HepG2 (cell line): ENCODE measurements around the gene GALNT10. TPM values are rescaled to one million over a fixed set of nuclear protein-coding genes. Genes with fewer than 3 reads are reported as not detected.

ENCODE experiments used
- ATAC-seq: fragments of 200-7000 bp; cut with Tn5 transposase; 3 replicates; pipeline ENCODE4 v1.9.1; 2020; ENCODE audit warnings: mild to moderate bottlenecking, moderate library complexity
- BruUV-seq: library from RNA; stranded (reverse); fragments of 400-500 nt; replicated peaks from 2 replicates; lab custom pipeline; 2021; lab: Mats Ljungman, UMichigan
- CTCF ChIA-PET: fragments of 300-600 bp; formaldehyde crosslinking; extraction: SDS; loops from one replicate; lab custom pipeline; 2021; ENCODE audit warnings: low total read pairs, inconsistent platforms, low intra/inter-chr PET ratio; lab: Yijun Ruan, JAX
- POLR2A ChIA-PET: fragments of 350-600 bp; sonication (Branson Sonifier 250); formaldehyde crosslinking; loops from one replicate; lab custom pipeline; 2020; ENCODE audit warnings: antibody characterized with exemption, inconsistent platforms; lab: Yijun Ruan, JAX
- DNase-seq: peaks from one replicate; pipeline ENCODE4 v3.0.0-alpha.2; 2015; ENCODE audit warnings: low spot score
- FAIRE-seq: peaks from 3 replicates; lab custom pipeline; 2011; peaks lifted over from hg19 to GRCh38; lab: Jason Lieb, UNC
- H2AFZ ChIP-seq: one replicate; pipeline ENCODE4 v1.6.1; 2011; ENCODE audit warnings: low read length, inconsistent platforms
- H3K27ac ChIP-seq: fragments of 300-600 bp; 3 replicates; pipeline ENCODE4 v1.8.0; 2011; ENCODE audit warnings: mixed run types, mild to moderate bottlenecking, mixed read lengths, low read length, inconsistent platforms; ENCODE audit not compliant: insufficient read depth; ENCODE audit errors: extremely low read length
- H3K27me3 ChIP-seq, 2 experiments: fragments of 200-600 bp in 1 of 2; 2 replicates in 1 of 2; 3 replicates in 1 of 2; pipeline versions ENCODE4 v1.6.0 to v1.8.0; 2011; ENCODE audit warnings: low read length in 2 of 2, mild to moderate bottlenecking in 2 of 2, moderate library complexity in 2 of 2, inconsistent platforms in 1 of 2; ENCODE audit not compliant: insufficient read depth in 2 of 2, control insufficient read depth in 1 of 2
- H3K36me3 ChIP-seq, 2 experiments: fragments of 200-600 bp in 1 of 2; replicated peaks in 1 of 2; 2 replicates in 1 of 2; 3 replicates in 1 of 2; pipeline versions ENCODE4 v1.5.1 to v1.8.0; 2011; ENCODE audit warnings: low read length in 2 of 2, inconsistent platforms in 1 of 2; ENCODE audit not compliant: insufficient read depth in 2 of 2, control insufficient read depth in 1 of 2
- H3K4me1 ChIP-seq: 2 replicates; pipeline ENCODE4 v1.5.1; 2012; ENCODE audit warnings: low read length, inconsistent platforms; ENCODE audit not compliant: insufficient read depth
- H3K4me2 ChIP-seq: 2 replicates; pipeline ENCODE4 v1.6.0; 2011; ENCODE audit warnings: low read depth, low read length, inconsistent platforms
- H3K4me3 ChIP-seq, 3 experiments: fragments of 200-600 bp in 1 of 3; sonication (generic), shearing (Covaris generic) in 1 of 3; replicated peaks in 1 of 3; 2 replicates each; pipeline ENCODE4 v1.5.1; 2011 to 2016; ENCODE audit warnings: low read length in 3 of 3, inconsistent platforms in 2 of 3, low read depth in 2 of 3, mild to moderate bottlenecking in 2 of 3, control low read depth in 1 of 3, mixed read lengths in 1 of 3; ENCODE audit not compliant: insufficient read depth in 1 of 3
- H3K79me2 ChIP-seq: one replicate; pipeline ENCODE4 v1.6.1; 2011; ENCODE audit warnings: low read length, inconsistent platforms; ENCODE audit not compliant: insufficient read depth
- H3K9ac ChIP-seq: 2 replicates; pipeline ENCODE4 v1.6.0; 2011; ENCODE audit warnings: mild to moderate bottlenecking, low read depth, low read length, inconsistent platforms; ENCODE audit not compliant: insufficient read depth
- H3K9me3 ChIP-seq: 2 replicates; pipeline ENCODE4 v1.5.1; 2012; ENCODE audit warnings: mild to moderate bottlenecking, low read length
- H4K20me1 ChIP-seq: 2 replicates; pipeline ENCODE4 v1.6.0; 2011; ENCODE audit warnings: inconsistent platforms, mild to moderate bottlenecking, low read length, moderate library complexity; ENCODE audit not compliant: insufficient read depth
- CEBPZ ChIP-seq: IDR thresholded peaks from 2 replicates; pipeline ENCODE4 v1.6.1; 2012; ENCODE audit warnings: low read length, improper control_type of control experiment
- HOXA5 ChIP-seq: sonication (generic); formaldehyde crosslinking; IDR thresholded peaks from 2 replicates; pipeline ENCODE4 v1.4.0; 2020; ENCODE audit warnings: missing genetic modification reagents
- HOXD1 ChIP-seq: sonication (generic); formaldehyde crosslinking; IDR thresholded peaks from 2 replicates; pipeline ENCODE4 v1.5.0; 2020; ENCODE audit warnings: missing genetic modification reagents
- KMT2A ChIP-seq: sonication (generic); formaldehyde crosslinking; IDR thresholded peaks from 2 replicates; pipeline ENCODE4 v1.4.0; 2020; ENCODE audit warnings: missing genetic modification reagents
- MBNL3 ChIP-seq: fragments of 250-450 bp; sonication (Bioruptor Pico); conservative IDR thresholded peaks from 2 replicates; pipeline ENCODE4 v1.8.0; 2022; ENCODE audit warnings: mild to moderate bottlenecking, inconsistent platforms
- PLRG1 ChIP-seq: fragments of 450-650 bp; conservative IDR thresholded peaks from 2 replicates; pipeline ENCODE4 v1.6.1; 2016
- ZNF616 ChIP-seq: sonication (generic); formaldehyde crosslinking; IDR thresholded peaks from 2 replicates; pipeline ENCODE4 v1.5.0; 2020; ENCODE audit warnings: low read depth, mild to moderate bottlenecking, missing genetic modification reagents
- ZNF841 ChIP-seq: sonication (generic); formaldehyde crosslinking; IDR thresholded peaks from 2 replicates; pipeline ENCODE4 v1.8.1; 2023; ENCODE audit warnings: missing genetic modification reagents, borderline replicate concordance
- WGBS: methylation state at CpG from one replicate; pipeline ENCODE4 v1.1.6; 2017; ENCODE audit warnings: low lambda C conversion rate; 5-methylcytosine and 5-hydroxymethylcytosine counted together
- in situ Hi-C: cut with HindIII; loops from 2 replicates; pipeline ENCODE4 v1.10.0; 2017; ENCODE audit warnings: low pct_unique_long_range_greater_than_20kb; ENCODE audit not compliant: extremely low pct_ligation_motif_present
- intact Hi-C: fragments of 100-400 bp; cut with micrococcal nuclease; formaldehyde crosslinking; loops from one replicate; pipeline ENCODE4 v1.10.0; 2022; ENCODE audit not compliant: unreplicated experiment
- polyA plus RNA-seq, 8 experiments: library from polyadenylated mRNA; depleted of rRNA in 3 of 8; stranded (reverse) in 7 of 8; unstranded in 1 of 8; fragments of >200 nt; fragmentation: Illumina TruSeq in 4 of 8; extraction: Trizol in 4 of 8; gene quantifications; 2 replicates each; pipeline versions ENCODE4 v1.2.1 to v1.2.3, GENCODE V29; 2011 to 2016; ENCODE audit warnings: low read depth in 4 of 8, missing spikeins in 1 of 8, mixed read lengths in 1 of 8; ENCODE audit not compliant: insufficient read depth in 1 of 8
- total RNA-seq, 5 experiments: library from RNA; depleted of rRNA; stranded (reverse); fragments of >200 nt; fragmentation: Illumina TruSeq; extraction: Trizol; gene quantifications; 2 replicates each; pipeline ENCODE4 v1.2.3, GENCODE V29; 2016; ENCODE audit warnings: low read depth in 1 of 5

Gene GALNT10
- total and polyA plus RNA-seq, 2 of the 13 experiments (the other 11 are each of a cell fraction or from before 2014, with no cell fraction given), result 8.1 to 11.2 TPM

GRCh38 chr5:154342963-154343362, 152.4 kb downstream of the GALNT10 start:
- Histone ChIP-seq H3K36me3 (no peaks in the 10 kb centered on the region), H3K9ac (no peak overlapping the region), H2AFZ (no peak overlapping the region), H4K20me1 (no peaks in the 10 kb centered on the region), H3K27me3 (no peaks in the 10 kb centered on the region), H3K9me3 (no peaks in the 10 kb centered on the region), H3K4me2 (no peak overlapping the region), H3K4me1 (peaks cover 18% of the 10 kb centered on the region), H3K27ac (no peak overlapping the region), H3K79me2 (no peaks in the 10 kb centered on the region), H3K4me3 (no peak overlapping the region)
- POLR2A ChIA-PET, result no interaction called here
- in situ Hi-C loops (no loop called here), intact Hi-C loops (no loop called here)
- no peak for ATAC-seq
- no TSS peak for BruUV-seq
- CTCF ChIA-PET, result no interaction called here
- TF ChIP-seq ZNF616 (CRISPR knock-in tag) (no peak), HOXA5 (CRISPR knock-in tag) (no peak), HOXD1 (no peak), PLRG1 (no peak), CEBPZ (no peak), ZNF841 (no peak), MBNL3 (CRISPR knock-in tag) (no peak), KMT2A (CRISPR knock-in tag) (no peak)
- FAIRE-seq, result no peak
- DNase-seq, result no peak
- WGBS, result 96% methylated on average over 4 of the region's 4 CpGs
